HG03045 (cell line): ENCODE results near the gene IDH3G.
"Not testable (repeated sequence)": the region's sequence is repeated elsewhere in the genome, so short reads cannot be mapped to it uniquely, and the experiment has no call there.

ENCODE experiments used
- ATAC-seq: cut with Tn5 transposase; IDR thresholded peaks from one replicate; pipeline ENCODE4 v1.9.1; 2021; ENCODE audit warnings: mild to moderate bottlenecking, moderate library complexity; ENCODE audit not compliant: unreplicated experiment

IDH3G gene

GRCh38 chrX:153763298-153763932, 30.8 kb downstream of the IDH3G start:
- ATAC-seq: no peak

DNA sequence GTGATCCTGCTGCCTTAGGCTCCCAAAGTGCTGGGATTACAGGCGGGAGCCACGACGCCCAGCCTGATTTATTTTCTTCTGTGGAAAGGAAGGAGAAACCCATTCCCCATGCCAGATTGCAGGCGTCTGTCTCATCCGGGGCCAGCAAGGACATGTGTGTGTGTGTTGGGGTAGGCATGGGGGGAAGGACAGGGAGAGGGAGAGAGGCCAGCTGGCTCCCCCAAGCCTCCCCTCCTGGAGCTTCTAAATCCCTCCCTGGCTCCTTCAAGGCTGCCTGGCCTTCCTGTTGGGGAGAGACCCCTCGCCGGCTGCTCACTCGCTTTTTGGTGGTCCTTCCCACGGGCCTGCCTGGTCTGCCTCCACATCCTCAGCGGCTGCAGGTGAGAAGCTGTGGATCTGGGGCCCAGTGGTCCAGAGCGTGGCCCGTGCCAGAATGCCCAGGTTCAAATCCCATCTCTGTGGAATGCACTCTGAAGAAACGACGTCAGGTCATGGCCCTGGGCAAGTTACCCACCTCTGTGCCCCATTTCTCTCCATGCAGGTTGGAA, 31.5 kb downstream of the IDH3G start:
- ATAC-seq: no peak

- no peak for ATAC-seq
Observed at GRCh38 chrX:153761863-153762262, 32.3 kb downstream of the IDH3G start.

GRCh38 chrX:153755136-153755535, 39.0 kb downstream of the IDH3G start:
- ATAC-seq: no peak

GRCh38 chrX:153750127-153750774, 43.9 kb downstream of the IDH3G start:
- ATAC-seq: no peak

- not testable (repeated sequence) for ATAC-seq
Observed at GRCh38 chrX:153749017-153749416, 45.2 kb downstream of the IDH3G start.

GRCh38 chrX:153746991-153747390, 47.2 kb downstream of the IDH3G start:
- not testable (repeated sequence) for ATAC-seq

GRCh38 chrX:153746359-153746758, 47.8 kb downstream of the IDH3G start:
- ATAC-seq: no peak

GRCh38 chrX:153745067-153745433, 49.1 kb downstream of the IDH3G start:
- not testable (repeated sequence) for ATAC-seq

GRCh38 chrX:153744210-153745066, 49.7 kb downstream of the IDH3G start:
- no peak for ATAC-seq

- ATAC-seq: not testable (repeated sequence)
Observed at GRCh38 chrX:153743468-153744209, 50.5 kb downstream of the IDH3G start.

DNA sequence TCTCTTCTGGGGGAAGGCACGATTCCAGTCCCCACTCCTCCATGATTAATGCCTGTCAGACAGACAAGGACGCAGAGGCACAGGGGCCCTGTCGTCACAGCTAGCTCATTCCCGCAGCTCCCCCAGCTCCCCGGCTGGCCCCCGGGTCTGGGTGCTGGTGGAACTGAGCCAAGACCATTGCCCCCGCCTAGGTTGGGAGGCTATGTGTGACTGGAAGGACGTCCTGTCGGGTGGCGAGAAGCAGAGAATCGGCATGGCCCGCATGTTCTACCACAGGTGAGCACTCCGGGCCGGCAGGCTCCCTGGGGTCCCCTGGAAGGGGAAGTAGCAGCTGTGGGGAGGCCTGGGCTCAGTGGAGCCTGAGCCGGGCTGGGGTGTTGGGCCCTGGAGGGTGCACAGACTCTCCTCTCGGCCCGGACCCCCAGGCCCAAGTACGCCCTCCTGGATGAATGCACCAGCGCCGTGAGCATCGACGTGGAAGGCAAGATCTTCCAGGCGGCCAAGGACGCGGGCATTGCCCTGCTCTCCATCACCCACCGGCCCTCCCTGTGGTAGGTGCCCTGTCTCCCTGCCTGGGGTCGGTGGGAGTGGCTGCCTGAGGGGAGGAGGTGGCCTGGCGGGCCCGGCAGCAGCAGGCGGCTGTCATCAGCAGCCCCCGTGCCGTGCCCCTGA, 51.2 kb downstream of the IDH3G start:
- ATAC-seq: not testable (repeated sequence)

GRCh38 chrX:153742111-153742510, 52.1 kb downstream of the IDH3G start:
- ATAC-seq: not testable (repeated sequence)

- no peak for ATAC-seq
Observed at GRCh38 chrX:153741446-153741845, 52.7 kb downstream of the IDH3G start.

DNA sequence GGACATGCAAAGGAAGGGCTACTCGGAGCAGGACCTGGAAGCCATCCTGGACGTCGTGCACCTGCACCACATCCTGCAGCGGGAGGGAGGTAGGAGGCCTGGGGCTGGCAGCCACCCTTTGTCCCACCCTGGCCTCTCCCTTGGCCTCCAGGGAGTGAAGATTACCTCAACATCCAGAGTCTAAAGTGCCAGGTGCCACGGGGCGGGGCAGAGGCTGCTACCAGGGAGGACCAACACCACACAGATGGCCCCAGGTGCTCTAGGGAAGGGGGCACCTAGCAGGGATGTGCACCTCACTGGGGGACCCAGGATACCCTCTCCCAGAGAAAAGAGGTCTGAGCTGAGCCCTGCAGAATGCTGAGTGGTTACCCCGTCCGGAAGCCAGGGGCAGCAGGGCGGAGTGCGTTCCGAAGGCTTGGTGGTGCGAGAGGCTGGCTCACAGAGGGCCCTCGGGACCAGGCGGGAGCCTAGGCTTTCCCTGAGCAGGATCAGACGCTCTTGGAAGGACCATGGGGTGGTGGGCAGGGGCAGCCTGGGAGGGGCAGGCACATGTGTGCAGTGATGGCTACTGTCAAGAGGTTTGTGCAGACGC, 53.4 kb downstream of the IDH3G start:
- no peak for ATAC-seq

- ATAC-seq: no peak
Observed at GRCh38 chrX:153739754-153740486, 54.3 kb downstream of the IDH3G start.

DNA sequence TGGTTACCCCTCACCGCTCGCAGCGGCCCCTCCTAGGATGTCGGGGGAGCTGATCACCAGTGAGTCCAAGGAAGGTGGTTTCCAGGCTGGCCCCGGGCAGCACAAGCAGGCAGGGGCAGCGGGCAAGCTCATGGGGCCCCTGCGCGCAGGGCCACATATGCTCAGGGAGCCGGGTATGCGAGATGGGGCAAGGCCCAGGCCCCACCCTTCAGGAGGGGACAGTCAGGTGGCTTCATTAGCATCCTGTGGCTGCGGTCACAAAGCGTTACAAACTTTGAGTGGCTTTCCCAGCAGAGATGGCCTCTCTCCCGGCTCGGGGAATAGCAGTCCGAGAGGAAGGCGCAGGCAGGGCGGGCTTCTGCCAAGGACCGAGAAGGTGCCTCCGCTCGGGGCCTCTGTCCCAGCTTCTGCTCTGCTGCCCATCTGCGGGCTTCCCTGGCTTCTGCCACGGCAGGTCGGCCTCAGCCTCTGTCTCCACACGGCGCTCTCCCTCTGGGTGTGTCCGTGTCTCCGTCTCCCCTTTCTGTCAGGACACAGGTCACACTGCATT, 56.0 kb downstream of the IDH3G start:
- ATAC-seq: no peak

DNA sequence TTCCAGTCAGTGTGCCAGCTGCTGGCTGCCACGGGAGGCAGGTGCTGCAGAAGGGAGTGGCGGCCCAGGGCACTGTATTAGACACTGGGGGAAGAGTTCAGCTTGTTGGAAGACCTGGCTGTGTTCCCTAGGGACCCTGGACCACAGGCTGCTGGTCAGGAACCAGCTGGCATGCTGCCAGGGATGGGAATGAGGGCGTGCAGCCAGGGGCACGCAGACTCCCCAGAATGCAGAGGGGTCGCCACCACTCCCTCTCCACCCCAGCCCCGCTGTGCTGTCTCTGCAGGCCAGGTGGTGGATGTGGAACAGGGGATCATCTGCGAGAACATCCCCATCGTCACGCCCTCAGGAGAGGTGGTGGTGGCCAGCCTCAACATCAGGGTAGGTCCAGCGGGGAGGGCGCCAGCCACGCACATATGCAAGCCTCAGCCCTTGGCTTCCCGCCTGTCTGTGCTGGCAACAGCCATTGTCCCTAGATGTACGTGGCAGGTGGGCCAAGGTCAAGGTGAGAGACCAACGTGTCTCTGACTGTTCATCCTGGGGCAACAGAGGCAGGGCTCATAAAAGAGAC, 57.2 kb downstream of the IDH3G start:
- ATAC-seq: no peak
